ENCODE results near the gene NUCB1. TPM values are rescaled to one million over a fixed set of nuclear protein-coding genes. Genes with fewer than 3 reads are reported as not detected.
A peak's percentile ranks its signal among the peaks of the same experiment; 100 is the strongest.

NUCB1 gene
- total and polyA plus RNA-seq, 9 of the 15 experiments (the other 6 are each of a cell fraction or from before 2014, with no cell fraction given), result 3.1 to 153 (median 71.7) TPM

DNA sequence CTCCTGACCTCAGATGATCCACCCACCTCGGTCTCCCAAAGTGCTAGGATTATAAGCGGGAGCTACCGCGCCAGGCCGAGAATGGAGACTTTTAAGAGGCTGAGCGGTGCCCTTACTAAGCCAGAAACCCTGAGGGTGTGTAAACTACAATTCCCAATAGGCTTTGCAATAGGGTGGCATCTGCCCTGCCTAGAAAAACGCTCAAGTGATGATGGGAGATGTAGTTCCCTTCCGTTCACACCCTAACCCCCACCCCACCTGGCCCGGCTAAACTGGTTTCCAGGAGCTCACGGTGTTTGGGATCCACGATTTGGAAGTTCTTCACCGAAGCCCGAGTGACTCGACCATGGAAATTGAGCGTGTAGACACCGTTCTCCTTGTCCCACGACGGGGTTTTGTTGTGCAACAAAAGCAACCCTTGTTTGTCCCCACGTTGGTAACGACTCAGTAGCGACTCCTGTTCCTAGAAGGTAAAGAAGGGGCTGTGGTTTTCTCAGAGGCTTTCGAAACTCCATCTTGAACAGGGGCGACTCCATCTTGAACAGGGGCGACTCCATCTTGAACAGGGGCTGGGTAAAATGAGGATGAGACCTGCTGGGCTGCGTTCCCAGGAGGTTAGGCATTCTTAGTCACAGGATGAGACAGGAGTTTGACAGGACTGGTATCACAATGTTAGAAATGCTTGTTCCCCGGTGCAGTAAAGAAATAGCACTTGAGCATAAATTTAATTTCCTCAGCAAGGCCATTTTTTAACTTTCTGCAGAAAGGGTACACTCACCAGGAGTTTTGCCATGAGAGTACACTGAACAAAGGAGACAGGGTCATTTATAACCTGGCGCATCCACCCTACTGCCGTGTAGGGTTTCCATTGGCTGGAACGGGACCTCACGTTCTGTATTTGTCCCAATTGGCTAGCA lies 18.1 kb upstream of the NUCB1 start (continued):
- TF ChIP-seq, protein P1, sequence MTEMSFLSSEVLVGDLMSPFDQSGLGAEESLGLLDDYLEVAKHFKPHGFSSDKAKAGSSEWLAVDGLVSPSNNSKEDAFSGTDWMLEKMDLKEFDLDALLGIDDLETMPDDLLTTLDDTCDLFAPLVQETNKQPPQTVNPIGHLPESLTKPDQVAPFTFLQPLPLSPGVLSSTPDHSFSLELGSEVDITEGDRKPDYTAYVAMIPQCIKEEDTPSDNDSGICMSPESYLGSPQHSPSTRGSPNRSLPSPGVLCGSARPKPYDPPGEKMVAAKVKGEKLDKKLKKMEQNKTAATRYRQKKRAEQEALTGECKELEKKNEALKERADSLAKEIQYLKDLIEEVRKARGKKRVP (CRISPR knock-in tag; IDR thresholded peaks at IDR 0.05), result peak; percentile 65
- peak in 1 of 2 experiments; percentile 92; a peak in 2 of 4 replicates for TF ChIP-seq TEAD1 (CRISPR knock-in tag; IDR thresholded peaks at IDR 0.05)
- peak; percentile 91 for TF ChIP-seq GTF2A2 (tag; IDR thresholded peaks at IDR 0.05)
- peak; percentile 68 for TF ChIP-seq CEBPB (tag; IDR thresholded peaks at IDR 0.05)
- no peak for TF ChIP-seq RBM39 (optimal IDR thresholded peaks at IDR 0.05; ENCODE audit: low read depth, low read length)
- peak; percentile 81 for TF ChIP-seq KLF1 (tag; IDR thresholded peaks at IDR 0.05)
- TF ChIP-seq, protein P2, sequence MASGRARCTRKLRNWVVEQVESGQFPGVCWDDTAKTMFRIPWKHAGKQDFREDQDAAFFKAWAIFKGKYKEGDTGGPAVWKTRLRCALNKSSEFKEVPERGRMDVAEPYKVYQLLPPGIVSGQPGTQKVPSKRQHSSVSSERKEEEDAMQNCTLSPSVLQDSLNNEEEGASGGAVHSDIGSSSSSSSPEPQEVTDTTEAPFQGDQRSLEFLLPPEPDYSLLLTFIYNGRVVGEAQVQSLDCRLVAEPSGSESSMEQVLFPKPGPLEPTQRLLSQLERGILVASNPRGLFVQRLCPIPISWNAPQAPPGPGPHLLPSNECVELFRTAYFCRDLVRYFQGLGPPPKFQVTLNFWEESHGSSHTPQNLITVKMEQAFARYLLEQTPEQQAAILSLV (tag; IDR thresholded peaks at IDR 0.05), result peak; percentile 94
- peak; percentile 80; the same call in 1 of the 2 replicates for TF ChIP-seq ZNF140 (CRISPR knock-in tag; IDR thresholded peaks at IDR 0.05)
- no peak for TF ChIP-seq IRF1 (CRISPR knock-in tag; IDR thresholded peaks at IDR 0.05; ENCODE audit: borderline replicate concordance)
- TF ChIP-seq TBP (optimal IDR thresholded peaks at IDR 0.05; ENCODE audit: low read depth, low read length), result no peak
- TF ChIP-seq E2F3 (CRISPR knock-in tag; IDR thresholded peaks at IDR 0.05), result peak; percentile 73; the same call in 1 of the 2 replicates
- TF ChIP-seq KDM1A (IDR thresholded peaks at IDR 0.05), result no peak
- TF ChIP-seq ZNF449 (CRISPR knock-in tag; IDR thresholded peaks at IDR 0.05), result peak; percentile 92
- TF ChIP-seq, protein P3, sequence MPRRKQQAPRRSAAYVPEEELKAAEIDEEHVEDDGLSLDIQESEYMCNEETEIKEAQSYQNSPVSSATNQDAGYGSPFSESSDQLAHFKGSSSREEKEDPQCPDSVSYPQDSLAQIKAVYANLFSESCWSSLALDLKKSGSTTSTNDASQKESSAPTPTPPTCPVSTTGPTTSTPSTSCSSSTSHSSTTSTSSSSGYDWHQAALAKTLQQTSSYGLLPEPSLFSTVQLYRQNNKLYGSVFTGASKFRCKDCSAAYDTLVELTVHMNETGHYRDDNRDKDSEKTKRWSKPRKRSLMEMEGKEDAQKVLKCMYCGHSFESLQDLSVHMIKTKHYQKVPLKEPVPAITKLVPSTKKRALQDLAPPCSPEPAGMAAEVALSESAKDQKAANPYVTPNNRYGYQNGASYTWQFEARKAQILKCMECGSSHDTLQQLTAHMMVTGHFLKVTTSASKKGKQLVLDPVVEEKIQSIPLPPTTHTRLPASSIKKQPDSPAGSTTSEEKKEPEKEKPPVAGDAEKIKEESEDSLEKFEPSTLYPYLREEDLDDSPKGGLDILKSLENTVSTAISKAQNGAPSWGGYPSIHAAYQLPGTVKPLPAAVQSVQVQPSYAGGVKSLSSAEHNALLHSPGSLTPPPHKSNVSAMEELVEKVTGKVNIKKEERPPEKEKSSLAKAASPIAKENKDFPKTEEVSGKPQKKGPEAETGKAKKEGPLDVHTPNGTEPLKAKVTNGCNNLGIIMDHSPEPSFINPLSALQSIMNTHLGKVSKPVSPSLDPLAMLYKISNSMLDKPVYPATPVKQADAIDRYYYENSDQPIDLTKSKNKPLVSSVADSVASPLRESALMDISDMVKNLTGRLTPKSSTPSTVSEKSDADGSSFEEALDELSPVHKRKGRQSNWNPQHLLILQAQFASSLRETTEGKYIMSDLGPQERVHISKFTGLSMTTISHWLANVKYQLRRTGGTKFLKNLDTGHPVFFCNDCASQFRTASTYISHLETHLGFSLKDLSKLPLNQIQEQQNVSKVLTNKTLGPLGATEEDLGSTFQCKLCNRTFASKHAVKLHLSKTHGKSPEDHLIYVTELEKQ (CRISPR knock-in tag; IDR thresholded peaks at IDR 0.05), result peak; percentile 82
- TF ChIP-seq ZNF274 (IDR thresholded peaks at IDR 0.05; ENCODE audit: borderline replicate concordance, low read depth, low read length), result no peak
- no peak for TF ChIP-seq NR2C2 (CRISPR knock-in tag; IDR thresholded peaks at IDR 0.05)
- peak; percentile 46; the same call in 1 of the 2 replicates for TF ChIP-seq NR2C2 (tag; IDR thresholded peaks at IDR 0.05)
